Stimulated activated naive CD8-positive, alpha-beta T cell treated with anti-CD3 and anti-CD28 coated beads, Interleukin-15, amount 100 ng/mL, for 72 hours (primary cell): ENCODE results near the gene SPTLC3.
A peak's percentile ranks its signal among the peaks of the same experiment; 100 is the strongest.

Source experiments
- ATAC-seq: fragments of 150-1000 bp; cut with Tn5 transposase; 2 replicates; pipeline ENCODE4 v1.10.0; 2021; ENCODE audit warnings: mild to moderate bottlenecking, moderate library complexity
- DNase-seq, 2 donors: peaks; one replicate each; pipeline ENCODE4 v3.0.0; 2021 to 2022
- H3K27ac Mint-ChIP-seq, 2 donors: one replicate each; pipeline ENCODE4 v1.8.0; 2022; ENCODE audit warnings: mild to moderate bottlenecking in 2 of 2, mixed read lengths in 2 of 2, moderate library complexity in 2 of 2
- H3K27me3 Mint-ChIP-seq: one replicate; pipeline ENCODE4 v1.8.0; 2022; ENCODE audit warnings: mixed read lengths
- H3K4me1 Mint-ChIP-seq: one replicate; pipeline ENCODE4 v1.8.0; 2022; ENCODE audit warnings: mild to moderate bottlenecking, mixed read lengths
- H3K4me3 Mint-ChIP-seq, 2 donors: one replicate each; pipeline ENCODE4 v1.8.0; 2022; ENCODE audit warnings: mild to moderate bottlenecking in 2 of 2, mixed read lengths in 2 of 2, moderate library complexity in 1 of 2
- H3K9me3 Mint-ChIP-seq, 2 donors: one replicate each; pipeline ENCODE4 v1.8.0; 2022; ENCODE audit warnings: mixed read lengths in 2 of 2

The SPTLC3 gene

DNA sequence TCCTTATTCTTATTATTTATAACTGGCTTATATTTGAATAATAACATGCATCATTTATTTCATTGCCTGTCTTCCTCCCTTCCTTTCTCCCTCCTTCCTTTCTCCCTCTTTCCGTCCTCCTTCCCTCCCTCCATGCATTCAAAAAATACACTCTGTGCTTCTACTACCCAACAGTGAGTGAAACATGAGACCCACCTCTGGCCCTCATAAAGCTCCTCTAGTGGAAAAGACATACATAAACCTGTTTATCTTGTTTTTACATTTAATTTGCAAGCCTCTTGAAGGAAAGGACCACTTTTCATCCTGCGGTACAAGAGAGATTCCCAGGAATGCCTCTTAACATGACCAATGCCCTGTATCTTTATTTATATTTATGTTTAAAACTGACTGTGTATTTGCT lies 190.5 kb downstream of the SPTLC3 start:
- no peak for DNase-seq

DNA sequence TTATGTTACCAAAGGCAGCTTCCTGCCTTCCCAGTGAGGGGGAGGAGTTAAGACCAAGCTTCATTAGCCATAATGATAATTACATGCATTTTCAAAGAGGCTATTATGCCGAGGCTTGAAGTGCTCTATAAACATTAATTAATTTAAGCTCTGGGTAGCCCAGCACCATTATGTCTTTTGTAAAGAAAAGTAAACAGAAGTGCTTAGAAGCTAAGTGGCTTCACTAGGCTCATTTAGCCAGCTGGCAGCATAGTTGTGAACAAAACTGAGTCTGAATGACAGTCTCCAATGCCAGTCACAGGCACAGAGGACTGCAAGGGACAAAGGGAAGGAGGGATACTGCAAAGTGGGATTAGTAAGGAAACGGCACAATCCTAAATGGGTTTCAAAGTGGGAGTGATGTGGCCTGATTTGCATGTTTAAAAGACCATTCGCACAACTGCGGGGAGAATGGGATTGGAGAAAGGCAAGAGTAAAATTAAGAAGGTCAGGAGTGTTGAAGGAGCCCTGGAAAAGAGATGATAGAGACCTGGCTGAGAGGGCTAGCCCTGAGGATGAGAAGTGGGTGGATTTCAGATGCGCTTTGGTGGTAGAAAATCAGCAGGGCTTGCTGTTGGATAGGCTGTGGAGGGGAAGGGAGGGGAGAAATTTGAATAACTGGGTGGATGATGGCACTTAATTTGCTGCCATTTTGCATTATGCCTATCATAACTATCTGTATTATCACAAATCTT lies 192.2 kb downstream of the SPTLC3 start:
- Mint-ChIP-seq H3K27me3 (peaks cover 12% of the 10 kb centered on the region), H3K4me3 (no peak overlapping the region)
- no peak for ATAC-seq

More for the DNA sequence above, 190.5 kb downstream of the SPTLC3 start:
- no peaks in the 10 kb centered on the region for H3K9me3 Mint-ChIP-seq
- H3K27me3 Mint-ChIP-seq = no peaks in the 10 kb centered on the region
- no peak overlapping the region for H3K27ac Mint-ChIP-seq
- no peak for ATAC-seq
- no peak overlapping the region for H3K4me3 Mint-ChIP-seq
- no peaks in the 10 kb centered on the region for H3K4me1 Mint-ChIP-seq

DNA sequence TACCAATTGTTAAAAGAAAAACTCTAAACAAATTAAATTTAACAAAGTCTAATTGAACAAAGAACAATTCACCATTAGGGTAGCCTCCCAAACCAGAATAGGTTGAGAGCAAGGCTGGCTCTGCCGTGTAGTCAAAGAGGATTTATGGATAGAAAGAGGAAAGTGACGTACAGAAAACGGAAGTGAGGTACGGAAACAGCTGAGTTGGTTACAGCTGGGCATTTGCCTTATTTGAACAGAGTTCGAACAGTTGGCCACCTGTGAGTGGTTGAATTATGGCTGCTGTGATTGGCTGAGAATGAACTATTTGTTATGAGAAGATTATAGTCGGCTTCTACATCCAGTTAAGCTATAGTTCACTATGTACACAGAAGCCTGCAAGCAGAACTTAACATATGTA lies 193.8 kb downstream of the SPTLC3 start:
- no peak for DNase-seq
- H3K27me3 Mint-ChIP-seq = peaks cover 12% of the 10 kb centered on the region
- H3K27ac Mint-ChIP-seq = no peak overlapping the region
- H3K4me3 Mint-ChIP-seq = no peak overlapping the region
- H3K9me3 Mint-ChIP-seq = no peaks in the 10 kb centered on the region
- H3K4me1 Mint-ChIP-seq = no peaks in the 10 kb centered on the region
- ATAC-seq = no peak

More for the DNA sequence above, 192.2 kb downstream of the SPTLC3 start:
- no peak overlapping the region for H3K27ac Mint-ChIP-seq
- no peaks in the 10 kb centered on the region for H3K9me3 Mint-ChIP-seq
- no peak for DNase-seq
- no peaks in the 10 kb centered on the region for H3K4me1 Mint-ChIP-seq

DNA sequence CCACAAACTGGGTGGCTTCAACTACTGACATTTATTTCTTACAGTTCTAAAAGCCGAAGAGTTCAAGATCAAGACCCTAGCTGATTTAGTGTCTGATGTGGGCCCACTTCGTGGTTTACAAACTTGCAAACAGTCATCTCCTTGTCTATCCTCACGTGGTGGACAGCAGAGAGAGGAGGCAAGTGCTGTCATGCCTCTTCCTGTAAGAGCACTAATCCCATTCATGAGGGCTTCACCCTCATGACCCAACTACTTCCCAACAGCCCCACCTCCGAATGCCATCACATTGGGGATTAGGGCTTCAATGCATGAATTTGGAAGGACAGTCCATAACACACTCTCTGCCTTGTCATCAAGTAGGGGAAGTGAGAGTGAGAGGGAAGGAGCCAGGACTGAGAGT lies 196.7 kb downstream of the SPTLC3 start:
- H3K27me3 Mint-ChIP-seq = peaks cover 12% of the 10 kb centered on the region
- no peaks in the 10 kb centered on the region for H3K4me1 Mint-ChIP-seq
- no peak overlapping the region for H3K4me3 Mint-ChIP-seq
- ATAC-seq (no peak), DNase-seq (no peak)
- no peak overlapping the region for H3K27ac Mint-ChIP-seq
- no peaks in the 10 kb centered on the region for H3K9me3 Mint-ChIP-seq

DNA sequence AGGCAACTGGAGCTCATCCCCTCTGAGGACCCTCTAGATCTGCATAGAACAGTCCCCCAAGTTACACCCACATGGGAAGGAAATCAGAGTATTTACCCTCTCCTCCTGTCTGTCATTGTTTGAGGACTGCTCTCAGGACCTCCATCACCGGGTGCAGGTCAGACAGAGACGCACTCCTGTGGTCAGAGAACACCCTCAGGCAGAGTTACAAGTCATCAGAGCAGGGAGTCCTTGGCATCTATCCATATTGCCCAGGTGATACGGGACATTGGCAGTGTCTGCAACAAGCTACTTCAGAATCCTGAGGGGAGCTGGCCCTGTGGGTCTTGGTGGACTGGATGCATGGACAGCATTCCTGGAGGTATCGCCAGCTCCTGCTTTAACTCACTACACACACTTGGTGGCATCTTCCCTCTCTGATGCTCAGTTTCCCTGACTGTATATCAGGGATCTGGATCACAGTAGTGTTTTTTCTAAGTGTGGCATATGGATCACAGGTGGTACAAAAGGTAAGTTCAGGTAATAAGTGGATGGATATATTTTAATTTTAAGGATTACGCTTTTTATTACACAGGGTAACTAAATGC lies 197.2 kb downstream of the SPTLC3 start:
- Mint-ChIP-seq H3K4me1 (no peaks in the 10 kb centered on the region), H3K27ac (no peak overlapping the region), H3K27me3 (peaks cover 12% of the 10 kb centered on the region), H3K9me3 (no peaks in the 10 kb centered on the region), H3K4me3 (no peak overlapping the region)
- no peak for ATAC-seq
- no peak for DNase-seq

DNA sequence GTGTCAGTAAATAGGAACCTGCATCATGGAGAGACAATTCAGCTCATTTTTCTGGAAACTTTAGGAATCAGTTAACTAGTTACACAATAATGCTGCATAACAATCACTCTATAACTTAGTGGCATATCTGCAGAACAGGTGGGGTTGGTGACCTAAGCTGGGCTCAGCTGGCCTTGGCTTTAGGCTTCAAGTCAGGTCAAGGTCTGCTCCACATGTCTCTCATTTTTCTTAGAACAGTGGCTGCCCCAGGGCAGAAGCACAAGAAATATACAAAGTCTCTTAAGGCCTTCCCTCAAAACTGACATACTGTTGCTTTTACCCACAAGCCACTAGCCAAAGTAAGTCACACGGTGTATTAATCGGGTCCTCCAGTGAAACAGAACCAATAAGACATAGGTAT lies 198.2 kb downstream of the SPTLC3 start:
- Mint-ChIP-seq H3K4me1 (no peaks in the 10 kb centered on the region), H3K27me3 (peaks cover 12% of the 10 kb centered on the region), H3K4me3 (no peak overlapping the region), H3K27ac (no peak overlapping the region), H3K9me3 (no peaks in the 10 kb centered on the region)
- no peak for ATAC-seq
- DNase-seq = no peak

DNA sequence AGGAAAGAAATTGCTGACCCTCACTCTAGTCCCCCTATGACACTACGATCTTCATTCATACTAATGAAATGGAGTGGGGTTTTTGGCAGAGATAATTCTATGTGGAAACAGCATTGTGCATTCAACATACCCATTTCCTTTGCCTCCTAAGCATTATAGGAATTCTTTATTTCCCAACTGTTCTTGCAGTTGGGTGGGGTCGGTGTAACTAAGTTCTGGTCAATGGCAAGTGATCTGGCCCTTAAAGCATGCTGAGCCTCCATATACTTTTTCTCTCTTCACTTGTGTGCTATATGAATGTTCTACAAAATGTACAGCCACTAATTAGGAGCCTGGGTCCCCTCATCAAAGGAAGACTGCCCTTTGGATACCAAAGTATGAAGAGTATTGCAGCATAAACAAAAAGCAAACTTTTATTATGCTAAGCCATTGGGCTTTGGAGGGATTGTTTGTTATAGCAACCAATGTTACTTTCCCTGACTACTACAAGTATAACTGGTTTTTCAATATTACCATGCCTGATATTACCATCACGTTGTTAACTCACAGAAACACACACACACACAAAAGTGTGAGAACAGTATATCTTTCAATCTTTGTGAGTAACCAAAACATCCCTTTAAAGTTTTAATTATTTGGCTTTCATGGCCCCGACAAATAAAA lies 203.3 kb downstream of the SPTLC3 start:
- ATAC-seq = no peak
- Mint-ChIP-seq H3K4me3 (no peak overlapping the region), H3K27me3 (peaks cover 38% of the 10 kb centered on the region), H3K9me3 (no peaks in the 10 kb centered on the region), H3K27ac (peak overlapping the region in 1 of 2 donors; percentile 73), H3K4me1 (peaks cover 30% of the 10 kb centered on the region)
- DNase-seq = no peak

DNA sequence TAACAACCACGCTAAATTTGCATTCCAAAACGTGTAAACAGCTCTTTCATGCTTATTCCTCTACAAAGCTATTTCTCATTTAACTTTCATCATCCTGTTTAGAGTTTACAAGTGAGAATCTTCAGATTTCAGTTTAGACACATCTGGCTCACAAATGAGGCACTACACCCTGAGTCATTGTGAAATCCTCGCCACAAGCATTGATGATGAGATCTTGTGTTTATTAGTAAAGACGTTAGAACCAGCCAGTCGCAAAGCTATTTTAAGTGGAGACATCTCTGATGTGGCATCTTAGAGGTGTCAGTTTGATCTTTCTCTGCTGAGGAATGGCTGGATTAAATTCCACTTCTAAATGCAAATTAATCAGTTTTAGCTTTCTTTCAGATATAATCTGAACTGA lies 204.0 kb downstream of the SPTLC3 start:
- H3K27me3 Mint-ChIP-seq = peaks cover 45% of the 10 kb centered on the region
- peaks cover 30% of the 10 kb centered on the region for H3K4me1 Mint-ChIP-seq
- peak overlapping the region in 1 of 2 donors; percentile 73 for H3K27ac Mint-ChIP-seq
- DNase-seq (peak in 1 of 2 donors; percentile 39), ATAC-seq (peak; percentile 99)
- H3K9me3 Mint-ChIP-seq = no peaks in the 10 kb centered on the region
- peak overlapping the region in 1 of 2 donors; percentile 35 for H3K4me3 Mint-ChIP-seq

DNA sequence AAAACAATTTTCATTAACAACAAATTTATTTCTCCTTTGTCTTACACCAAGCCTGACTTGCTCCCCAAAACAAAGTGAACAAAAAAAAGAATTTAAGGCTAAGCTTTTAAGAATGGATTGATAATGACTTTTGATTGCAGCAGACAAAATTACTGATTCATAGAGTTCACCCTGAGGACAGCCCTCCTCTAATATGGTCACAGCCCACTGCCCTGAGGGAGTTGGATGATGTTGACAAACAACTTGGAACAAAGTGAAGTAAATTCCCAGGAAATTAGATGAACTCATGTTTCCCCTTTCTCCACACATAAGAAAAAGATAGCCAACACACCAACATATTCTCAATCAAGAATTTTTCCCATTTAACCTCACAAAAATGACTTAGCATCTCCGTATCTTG lies 204.6 kb downstream of the SPTLC3 start:
- Mint-ChIP-seq H3K4me1 (peaks cover 30% of the 10 kb centered on the region), H3K4me3 (no peak overlapping the region), H3K27ac (peak overlapping the region in 1 of 2 donors; percentile 57), H3K9me3 (no peaks in the 10 kb centered on the region), H3K27me3 (peaks cover 50% of the 10 kb centered on the region)
- DNase-seq (no peak), ATAC-seq (no peak)

DNA sequence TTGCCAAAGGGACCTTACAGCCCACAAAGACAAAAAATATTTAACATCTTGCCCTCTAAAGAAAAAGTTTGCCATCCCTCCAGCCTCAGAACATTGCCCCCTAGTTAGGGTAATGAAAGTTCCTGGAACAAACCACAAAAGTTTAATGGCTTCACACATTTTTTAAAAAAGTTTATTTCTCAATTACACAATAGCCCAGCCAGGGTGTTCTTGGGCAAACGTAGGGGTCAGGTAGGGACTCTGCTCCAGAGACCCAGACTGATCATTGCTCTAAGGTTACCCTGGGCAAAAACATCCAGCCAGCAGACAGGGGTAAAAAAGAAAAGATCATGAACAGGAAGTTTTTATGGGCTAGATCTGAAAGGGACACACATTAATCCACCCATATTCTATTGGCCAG lies 207.8 kb downstream of the SPTLC3 start:
- H3K9me3 Mint-ChIP-seq = no peaks in the 10 kb centered on the region
- H3K4me1 Mint-ChIP-seq = peaks cover 42% of the 10 kb centered on the region
- H3K4me3 Mint-ChIP-seq = no peak overlapping the region
- ATAC-seq = no peak
- DNase-seq = no peak
- no peak overlapping the region for H3K27ac Mint-ChIP-seq
- peaks cover 74% of the 10 kb centered on the region for H3K27me3 Mint-ChIP-seq
